Breast epithelium (tissue), 4 donors: ENCODE results near the gene NUMBL. TPM values are rescaled to one million over a fixed set of nuclear protein-coding genes. Genes with fewer than 3 reads are reported as not detected.

Experiments used
- DNase-seq, 2 donors: peaks; one replicate each; pipeline ENCODE4 v3.0.0-alpha.2; 2019; ENCODE audit warnings: low spot score in 2 of 2
- H3K27ac ChIP-seq, 2 donors: fragments of 200-600 bp; sonication (generic) in 1 of 2; one replicate each; pipeline ENCODE4 v1.5.1; 2016 to 2019; ENCODE audit warnings: mild to moderate bottlenecking in 1 of 2
- H3K27me3 ChIP-seq, 2 donors: fragments of 200-600 bp; sonication (generic) in 1 of 2; one replicate each; pipeline versions ENCODE4 v1.5.1 to v1.6.0; 2017 to 2019; ENCODE audit warnings: control low read depth in 1 of 2, mild to moderate bottlenecking in 1 of 2
- H3K36me3 ChIP-seq: fragments of 200-600 bp; one replicate; pipeline ENCODE4 v1.5.1; 2019
- H3K4me1 ChIP-seq, 2 donors: fragments of 200-600 bp; sonication (generic); one replicate each; pipeline ENCODE4 v1.5.1; 2016 to 2019; ENCODE audit warnings: control low read depth in 1 of 2
- H3K4me3 ChIP-seq, 3 donors: fragments of 200-600 bp; sonication (generic); 1 replicate in 2 of 3; 2 replicates in 1 of 3; pipeline ENCODE4 v1.5.1; 2016 to 2019; ENCODE audit warnings: mild to moderate bottlenecking in 3 of 3, moderate library complexity in 2 of 3
- H3K9me3 ChIP-seq, 2 donors: fragments of 200-600 bp; sonication (generic) in 1 of 2; one replicate each; pipeline ENCODE4 v1.5.1; 2016 to 2019; ENCODE audit warnings: control low read depth in 1 of 2
- POLR2A ChIP-seq: fragments of 450-650 bp; IDR thresholded peaks from one replicate; pipeline ENCODE4 v1.6.1; 2016; ENCODE audit warnings: antibody characterized with exemption, mild to moderate bottlenecking, moderate library complexity
- POLR2AphosphoS5 ChIP-seq, 3 donors: sonication (generic); formaldehyde crosslinking; IDR thresholded peaks; one replicate each; pipeline ENCODE4 v1.6.1; 2017; ENCODE audit warnings: antibody characterized with exemption in 3 of 3
- intact Hi-C: fragments of 100-400 bp; cut with DNase I; formaldehyde crosslinking; loops from one replicate; pipeline ENCODE4 v1.15.1; 2023; ENCODE audit warnings: low total_unique reads
- total RNA-seq, 3 donors: library from RNA; depleted of rRNA; stranded (reverse); fragments of >200 nt; gene quantifications; one replicate each; pipeline ENCODE4 v1.1.0, GENCODE V29; 2016
- TF ChIP-seq, protein P1 (sequence below), 3 donors: fragments of 450-650 bp; IDR thresholded peaks; one replicate each; pipeline ENCODE4 v1.5.1; 2016 to 2017; ENCODE audit warnings: antibody characterized with exemption in 3 of 3, mild to moderate bottlenecking in 3 of 3, moderate library complexity in 3 of 3

NUMBL gene
- total RNA-seq, 3 donors from 2014 or later, result 24.6 to 34.7 (median 30.9) TPM

DNA sequence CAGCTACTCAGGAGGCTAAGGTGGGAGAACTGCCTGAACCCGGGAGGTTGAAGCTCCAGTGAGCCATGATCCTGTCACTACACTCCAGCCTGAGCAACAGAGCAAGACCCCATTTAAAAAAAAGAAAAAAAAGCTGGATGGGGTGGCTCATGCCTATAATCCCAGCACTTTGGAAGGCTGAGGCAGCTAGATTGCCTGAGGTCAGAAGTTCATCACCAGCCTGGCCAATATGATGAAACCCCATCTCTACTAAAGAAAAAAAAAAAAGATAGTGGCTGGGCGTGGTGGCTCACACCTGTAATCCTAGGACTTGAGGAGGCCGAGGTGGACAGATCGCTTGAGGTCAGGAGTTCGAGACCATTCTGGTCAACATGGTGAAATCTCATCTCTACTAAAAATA, 74.3 kb downstream of the NUMBL start:
- peaks cover 0 to 3% of the 10 kb centered on the region in 2 donors for H3K4me1 ChIP-seq
- DNase-seq, result no peak
- no peaks in the 10 kb centered on the region for H3K27me3 ChIP-seq
- no peaks in the 10 kb centered on the region for H3K36me3 ChIP-seq
- H3K4me3 ChIP-seq, result no peak overlapping the region
- intact Hi-C loops, result no loop called here
- TF ChIP-seq, protein P1, sequence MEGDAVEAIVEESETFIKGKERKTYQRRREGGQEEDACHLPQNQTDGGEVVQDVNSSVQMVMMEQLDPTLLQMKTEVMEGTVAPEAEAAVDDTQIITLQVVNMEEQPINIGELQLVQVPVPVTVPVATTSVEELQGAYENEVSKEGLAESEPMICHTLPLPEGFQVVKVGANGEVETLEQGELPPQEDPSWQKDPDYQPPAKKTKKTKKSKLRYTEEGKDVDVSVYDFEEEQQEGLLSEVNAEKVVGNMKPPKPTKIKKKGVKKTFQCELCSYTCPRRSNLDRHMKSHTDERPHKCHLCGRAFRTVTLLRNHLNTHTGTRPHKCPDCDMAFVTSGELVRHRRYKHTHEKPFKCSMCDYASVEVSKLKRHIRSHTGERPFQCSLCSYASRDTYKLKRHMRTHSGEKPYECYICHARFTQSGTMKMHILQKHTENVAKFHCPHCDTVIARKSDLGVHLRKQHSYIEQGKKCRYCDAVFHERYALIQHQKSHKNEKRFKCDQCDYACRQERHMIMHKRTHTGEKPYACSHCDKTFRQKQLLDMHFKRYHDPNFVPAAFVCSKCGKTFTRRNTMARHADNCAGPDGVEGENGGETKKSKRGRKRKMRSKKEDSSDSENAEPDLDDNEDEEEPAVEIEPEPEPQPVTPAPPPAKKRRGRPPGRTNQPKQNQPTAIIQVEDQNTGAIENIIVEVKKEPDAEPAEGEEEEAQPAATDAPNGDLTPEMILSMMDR (IDR thresholded peaks at IDR 0.05), result no peak
- no peak for TF ChIP-seq POLR2AphosphoS5 (IDR thresholded peaks at IDR 0.05)
- TF ChIP-seq POLR2A, result no peak
- no peaks in the 10 kb centered on the region for H3K9me3 ChIP-seq
- no peak overlapping the region for H3K27ac ChIP-seq

Other genes starting within 250 kb of the NUMBL start
- gene SERTAD3, start 246.3 kb downstream of the NUMBL start, total RNA-seq, result 10 to 100 TPM; 17.3 to 28.1 (median 25.2) TPM
- gene BLVRB, start 224.9 kb downstream of the NUMBL start, total RNA-seq, result 100 to 1,000 TPM; 206 to 322 (median 284) TPM
- gene SPTBN4, start 223.7 kb downstream of the NUMBL start, total RNA-seq, result 1 to 10 TPM; 1.3 to 1.6 (median 1.6) TPM
- gene SHKBP1, start 113.8 kb downstream of the NUMBL start, total RNA-seq, result 10 to 100 TPM; 25.8 to 42.9 (median 34.1) TPM
- gene LTBP4, start 89.3 kb downstream of the NUMBL start, total RNA-seq, result 100 to 1,000 TPM in 1 of 3 donors, 10 to 100 TPM in 2; 52.7 to 130 (median 89.1) TPM
- gene COQ8B, start 26.2 kb upstream of the NUMBL start, total RNA-seq, result 10 to 100 TPM; 28.2 to 50.8 (median 45.7) TPM
- 10 to 100 TPM; 41.8 to 71.6 (median 55.1) TPM for gene ITPKC, start 26.5 kb upstream of the NUMBL start, total RNA-seq
- 1 to 10 TPM; 2.6 to 3.2 (median 2.9) TPM for gene ACTMAP, start 59.8 kb upstream of the NUMBL start, total RNA-seq
- gene SNRPA, start 60.6 kb upstream of the NUMBL start, total RNA-seq, result 10 to 100 TPM; 41.6 to 52.8 (median 52.1) TPM
- 10 to 100 TPM in 1 of 3 donors, 1 to 10 TPM in 1, not detected in 1; 5.6 to 47.3 TPM for gene MIA, start 84.9 kb upstream of the NUMBL start, total RNA-seq
- gene RAB4B, start 87.6 kb upstream of the NUMBL start, total RNA-seq, result 10 to 100 TPM; 21.6 to 28.2 (median 22.1) TPM
- gene EGLN2, start 108.5 kb upstream of the NUMBL start, total RNA-seq, result 10 to 100 TPM; 78.9 to 90.8 (median 88.5) TPM
- gene CYP2A6, start 159.8 kb upstream of the NUMBL start, total RNA-seq, result under 1 TPM in 1 of 3 donors, not detected in 2; 0.64 TPM
- gene CYP2A7, start 191.6 kb upstream of the NUMBL start, total RNA-seq, result not detected